Central memory CD4-positive, alpha-beta T cell (primary cell): ENCODE data around the gene TRPV4.

Source experiments
- DNase-seq: peaks from one replicate; pipeline ENCODE4 v3.0.0; 2022

Gene TRPV4

DNA sequence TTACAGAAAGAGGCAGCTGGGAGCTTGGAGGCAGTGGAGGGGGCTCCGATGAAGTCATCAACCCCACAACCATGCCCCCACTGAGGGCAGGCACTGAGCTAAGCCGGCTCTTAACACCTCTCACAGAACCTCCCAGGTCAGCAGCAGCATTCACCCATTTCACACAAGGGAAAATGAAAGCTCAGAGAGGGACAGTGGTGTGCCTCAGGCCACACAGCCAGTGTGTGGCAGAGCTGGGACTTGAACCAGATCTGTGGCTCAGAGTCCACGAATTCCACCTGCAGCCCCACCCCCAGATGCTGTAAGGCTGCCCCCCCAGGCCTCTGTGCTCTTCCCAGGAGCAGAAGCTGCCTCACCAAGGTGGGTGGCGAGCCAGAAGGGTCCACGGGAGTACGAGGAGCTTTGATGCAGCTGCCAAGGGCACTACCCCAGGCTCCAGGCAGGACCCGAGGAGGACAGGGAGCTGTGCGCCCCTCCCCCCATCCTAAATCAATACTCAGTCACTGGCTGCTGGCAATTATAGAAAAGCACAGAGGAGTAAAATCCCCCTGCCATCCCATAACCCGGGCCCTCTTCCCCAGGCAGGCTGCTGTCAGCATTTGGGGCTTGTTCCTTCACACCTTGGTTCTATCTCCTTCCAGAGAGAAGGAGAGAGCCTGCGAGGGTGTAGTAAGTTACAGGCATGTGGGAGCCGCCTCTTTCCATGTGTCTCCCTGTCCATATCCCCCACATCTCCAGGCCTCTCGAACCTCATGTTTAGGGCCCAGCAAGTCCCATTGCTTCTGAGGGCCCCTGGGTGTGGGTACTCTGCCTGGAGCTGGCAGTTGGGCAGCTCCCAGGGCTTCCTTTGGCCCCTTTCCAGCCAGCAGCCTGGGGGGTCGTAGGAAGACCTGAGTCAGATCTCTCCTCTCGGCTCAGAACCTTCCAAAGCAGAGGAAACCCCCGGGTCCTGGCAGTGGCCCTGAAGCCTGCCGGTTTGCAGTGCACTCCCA, 72.0 kb downstream of the TRPV4 start:
- DNase-seq: no peak

DNA sequence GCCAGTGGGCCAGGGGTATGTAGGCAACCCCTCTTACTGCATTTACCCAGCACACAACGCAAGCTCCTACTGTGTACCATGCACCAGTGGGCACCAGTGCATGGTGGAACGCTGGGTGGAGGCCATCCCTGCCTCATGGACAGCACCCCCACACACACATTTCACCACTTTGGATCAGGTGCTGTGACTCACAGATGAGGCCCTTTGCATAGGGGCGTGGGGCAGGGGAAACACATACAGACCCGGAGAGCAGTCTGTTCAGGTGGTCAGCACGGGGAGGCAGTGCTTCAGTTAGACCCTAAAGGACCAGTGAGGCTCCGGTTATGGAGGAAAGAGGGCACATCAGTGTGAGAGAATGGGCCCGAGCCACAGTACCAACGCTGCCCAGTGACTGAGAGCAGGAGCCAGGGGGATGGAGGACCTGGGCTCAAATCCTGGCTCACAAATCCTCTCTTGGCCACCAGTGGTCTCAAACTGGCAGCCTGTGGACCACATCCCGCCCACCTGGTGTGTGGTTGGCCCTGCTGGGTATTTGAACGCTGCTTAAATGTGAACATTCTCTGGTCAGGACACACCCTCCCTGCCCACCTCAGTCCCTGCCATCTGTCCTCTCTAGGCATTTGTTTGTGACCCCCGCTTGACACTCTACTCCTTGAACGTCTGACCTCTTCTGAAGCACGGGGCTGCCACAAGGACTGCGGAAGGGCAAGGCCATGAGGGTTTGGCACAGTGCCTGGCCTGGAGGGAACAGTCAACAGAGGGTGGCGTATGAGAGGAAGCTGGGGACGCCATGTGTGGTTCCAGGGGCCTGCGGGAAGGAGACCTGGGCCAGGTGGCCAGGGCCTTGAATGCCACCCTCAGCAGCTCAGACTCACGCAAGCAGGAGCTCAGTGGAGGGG, 72.9 kb downstream of the TRPV4 start:
- no peak for DNase-seq

DNA sequence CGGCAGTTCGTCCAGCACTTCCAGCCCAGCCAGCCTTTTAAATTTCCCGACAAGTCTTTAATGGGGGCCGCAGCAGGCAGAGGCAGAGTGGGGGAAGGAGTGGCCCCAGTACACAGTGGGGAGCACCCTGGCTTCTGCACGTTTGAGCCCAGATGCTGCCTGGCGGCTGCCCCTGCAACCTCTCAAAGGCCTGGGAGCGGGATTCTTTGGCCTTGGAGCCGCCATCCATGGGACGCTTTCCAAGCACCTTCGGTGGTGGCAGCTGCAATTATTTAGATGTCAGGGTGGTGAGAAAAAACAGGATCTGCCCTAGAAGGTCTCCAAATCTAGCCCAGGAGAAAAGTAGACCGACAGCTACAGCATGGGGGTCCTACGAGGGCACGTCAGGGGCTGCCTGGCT, 73.6 kb downstream of the TRPV4 start:
- DNase-seq: no peak

DNA sequence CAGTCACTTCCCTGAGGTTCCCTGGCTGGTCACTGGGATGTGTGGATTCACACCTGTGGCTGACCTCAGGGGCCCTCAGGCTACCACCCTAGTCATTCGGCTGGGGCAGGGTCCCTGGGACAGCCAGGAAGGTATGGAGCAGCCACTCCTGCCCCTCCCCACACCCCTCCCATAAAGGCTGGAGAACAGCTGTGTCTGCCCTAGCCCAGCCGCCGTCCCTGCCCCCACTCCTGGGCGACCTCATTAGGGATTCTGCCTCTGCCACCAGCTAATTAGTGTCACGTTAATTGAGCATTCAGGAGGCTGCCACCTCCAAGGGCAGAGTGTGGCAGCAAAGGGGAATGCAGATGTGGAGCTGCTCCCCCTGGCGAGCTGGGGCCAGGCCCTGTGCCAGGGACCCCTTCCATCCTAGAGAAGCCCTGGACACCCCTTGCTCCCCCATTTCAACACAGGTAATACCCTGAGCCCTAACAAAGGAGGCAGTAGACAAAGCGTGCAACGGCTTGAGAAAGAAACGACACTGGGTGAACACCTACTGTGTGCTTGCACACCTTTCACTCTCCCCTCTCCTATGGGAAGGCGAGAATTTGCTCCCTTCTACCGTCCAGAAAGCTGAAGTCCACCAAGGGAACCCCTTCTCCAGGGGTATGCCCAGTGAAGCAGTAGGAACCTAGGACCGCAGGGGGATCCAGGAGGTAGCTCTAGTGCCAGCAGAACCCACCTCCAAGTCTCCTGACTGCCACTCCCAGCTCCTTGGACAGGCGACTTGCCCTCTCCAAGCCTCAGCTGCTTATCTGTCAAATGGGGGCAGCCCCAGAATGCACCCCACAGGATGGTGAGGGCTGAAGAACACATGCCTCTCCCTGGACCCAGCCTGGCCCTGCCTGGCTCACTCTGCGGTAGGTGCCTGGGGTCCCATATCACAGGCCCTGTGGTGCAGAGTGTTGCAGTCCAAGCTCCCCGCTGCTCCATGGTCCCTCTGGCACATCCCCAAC, 74.5 kb downstream of the TRPV4 start:
- DNase-seq: no peak

DNA sequence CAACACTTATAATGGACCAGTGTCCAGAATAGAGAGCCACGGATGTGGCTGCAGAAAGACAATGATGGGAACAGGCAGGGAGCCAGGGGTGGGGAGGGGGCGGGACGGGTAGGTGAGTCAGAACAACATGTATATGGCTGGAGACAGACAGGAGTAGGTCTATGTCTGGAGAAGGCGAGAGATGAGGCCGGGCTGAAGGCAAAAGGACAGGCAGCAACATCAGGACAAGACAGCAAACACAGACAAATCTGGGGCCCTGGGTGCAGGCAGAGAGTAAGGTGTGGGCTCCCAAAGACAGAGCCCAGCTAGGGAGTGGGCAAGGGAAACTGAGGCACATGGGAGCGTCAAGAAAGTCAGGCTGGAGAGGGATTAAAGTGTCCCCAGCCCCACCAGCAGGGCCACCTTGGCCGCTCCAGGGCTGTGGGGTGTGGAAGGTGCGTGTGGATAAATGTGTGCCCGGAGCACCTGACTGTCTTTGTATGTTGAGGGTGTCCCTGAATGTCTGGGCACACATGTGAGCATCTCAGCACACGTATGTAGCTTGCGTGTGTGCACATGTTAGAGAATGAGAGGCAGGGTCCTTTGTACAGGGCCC, 75.4 kb downstream of the TRPV4 start:
- DNase-seq: no peak

DNA sequence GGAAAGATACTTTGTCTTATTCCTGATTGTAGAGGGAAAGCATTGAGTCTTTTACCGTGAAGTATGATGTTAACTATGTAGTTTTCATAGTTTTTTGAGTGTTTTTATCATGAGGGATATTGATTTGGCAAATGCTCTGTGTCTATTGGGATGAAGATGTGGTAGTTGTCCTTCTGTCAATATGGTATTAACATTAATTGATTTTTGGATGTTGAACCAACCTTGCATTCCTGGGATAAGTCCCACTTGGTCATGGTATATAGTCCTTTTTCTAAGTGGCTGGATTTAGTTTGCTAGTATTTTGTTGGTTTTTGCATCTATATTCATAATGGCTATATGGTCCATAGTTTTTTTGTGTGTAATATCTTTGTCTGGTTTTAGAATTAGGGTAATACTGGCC, 76.7 kb downstream of the TRPV4 start:
- DNase-seq: no peak

DNA sequence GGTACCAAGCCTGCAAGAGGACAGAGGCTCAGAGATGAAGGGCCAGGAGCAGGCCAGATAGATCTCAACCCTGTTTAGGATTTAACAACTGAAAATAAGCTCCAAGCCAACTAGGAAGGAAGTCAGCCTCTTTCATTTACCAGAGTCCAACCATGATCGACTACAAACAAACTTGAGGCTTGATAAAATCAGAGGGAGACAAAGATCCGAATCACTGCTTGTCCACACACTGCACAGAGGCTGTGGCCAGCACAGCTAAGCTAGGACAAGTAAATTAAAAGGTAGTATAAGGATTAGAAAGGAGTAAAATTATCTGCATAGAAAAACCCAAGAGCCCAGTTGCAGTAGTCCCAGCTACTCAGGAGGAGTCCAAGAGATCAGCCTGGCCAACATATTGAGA, 79.2 kb downstream of the TRPV4 start:
- no peak for DNase-seq

DNA sequence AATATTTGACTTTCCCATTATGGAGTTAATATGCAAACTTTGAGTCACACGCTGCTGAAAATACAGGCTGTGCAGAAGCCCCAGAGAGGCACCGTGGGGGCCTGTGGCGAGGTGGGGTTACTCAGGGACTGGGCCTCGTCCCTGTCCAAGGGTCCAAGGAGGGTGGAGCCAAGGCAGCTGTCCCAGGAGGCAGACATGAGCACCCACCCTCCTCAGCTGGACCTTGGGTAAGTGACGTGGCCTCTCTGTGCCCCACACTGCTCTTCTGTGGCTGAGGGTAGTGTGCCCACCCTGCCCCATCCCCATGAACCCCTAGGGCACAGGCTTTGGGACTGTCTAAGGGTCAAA, 80.2 kb downstream of the TRPV4 start:
- DNase-seq: no peak

DNA sequence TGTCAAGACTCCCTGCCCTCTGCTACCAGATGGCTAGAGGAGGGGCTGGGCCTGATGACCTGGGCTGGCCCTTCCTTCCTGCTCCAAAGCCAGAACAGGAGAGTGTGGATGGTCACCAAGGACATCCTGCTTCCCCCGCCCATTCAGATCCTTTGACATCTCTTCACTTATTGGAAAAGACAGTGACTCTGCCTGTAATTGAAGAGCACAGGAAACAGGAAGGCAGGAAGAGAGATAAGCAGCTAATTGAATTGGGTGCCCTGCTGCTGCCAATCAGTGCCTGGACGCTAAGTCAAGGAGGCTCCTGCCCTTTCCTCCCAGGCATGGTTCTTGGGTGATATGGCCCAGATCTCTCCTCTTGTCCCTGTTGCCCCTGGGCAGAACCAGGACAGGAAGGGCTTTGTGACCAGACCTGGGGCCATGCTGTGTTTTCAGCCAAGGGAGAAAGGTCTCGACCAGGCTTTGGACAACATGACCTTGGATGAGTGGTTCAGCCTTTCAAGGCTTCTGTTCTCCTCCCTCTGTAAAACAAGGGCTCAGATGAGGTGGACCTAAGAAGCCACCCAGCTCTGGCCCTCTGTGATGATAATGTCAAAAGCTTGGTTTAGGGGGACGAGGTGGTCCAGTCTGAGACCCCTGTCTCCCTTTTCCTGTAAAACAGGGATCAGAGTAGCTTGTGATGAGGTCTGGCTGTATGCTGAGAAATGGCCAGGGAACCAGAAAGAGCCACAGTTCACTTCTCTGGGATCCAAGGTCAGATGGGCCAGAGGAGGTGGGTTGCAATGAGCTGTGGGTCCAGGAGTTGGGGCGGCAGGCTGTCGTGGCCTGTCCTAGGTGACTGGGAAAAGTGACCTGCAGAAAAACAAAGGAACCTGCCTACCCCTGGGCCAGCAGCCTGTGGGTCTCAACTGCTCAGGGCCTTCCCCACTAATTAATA, 80.8 kb downstream of the TRPV4 start:
- no peak for DNase-seq

DNA sequence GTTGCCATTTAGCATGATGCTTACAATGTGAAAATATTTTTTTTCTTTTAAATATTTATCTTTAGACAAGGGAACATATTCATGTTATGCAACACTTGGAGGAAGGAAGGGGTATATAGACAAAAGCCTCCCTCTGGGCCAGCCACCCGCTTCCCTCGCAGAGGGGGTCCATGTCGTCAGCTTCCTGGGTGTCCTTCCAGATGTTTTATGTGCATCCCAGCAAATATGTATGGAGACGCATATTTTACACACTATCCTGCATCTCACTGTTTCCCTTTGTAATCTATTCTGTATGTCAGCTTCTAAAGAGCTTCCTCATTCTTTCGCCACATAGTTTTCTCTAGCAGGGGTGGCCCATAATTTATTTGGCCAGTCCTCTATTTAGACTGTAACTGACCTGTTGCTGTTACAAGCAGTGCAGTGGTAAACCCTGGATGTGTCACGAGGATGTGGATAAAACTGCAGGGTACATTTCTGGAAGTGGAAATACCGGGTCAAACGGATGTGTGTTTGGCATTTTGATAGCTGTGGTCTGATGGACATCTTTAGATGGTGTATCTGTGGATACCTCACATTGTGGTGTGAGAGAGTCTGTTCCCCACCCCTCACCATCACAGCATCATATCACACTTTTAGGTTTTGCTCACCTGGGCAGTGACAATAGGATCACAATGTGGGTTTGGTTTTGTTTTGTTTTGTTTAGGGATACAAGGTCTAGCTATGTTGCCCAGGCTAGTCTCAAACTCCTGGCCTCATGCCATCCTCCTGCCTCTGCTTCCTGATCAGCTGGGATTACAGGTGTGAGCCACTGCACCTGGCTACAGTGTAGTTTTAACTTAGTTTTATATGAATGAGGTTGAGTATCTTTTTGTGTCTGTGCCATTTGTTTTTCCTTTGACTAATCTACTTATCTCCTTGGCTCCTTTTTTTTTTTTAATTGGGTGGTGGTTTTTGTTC, 87.9 kb downstream of the TRPV4 start:
- DNase-seq: no peak

DNA sequence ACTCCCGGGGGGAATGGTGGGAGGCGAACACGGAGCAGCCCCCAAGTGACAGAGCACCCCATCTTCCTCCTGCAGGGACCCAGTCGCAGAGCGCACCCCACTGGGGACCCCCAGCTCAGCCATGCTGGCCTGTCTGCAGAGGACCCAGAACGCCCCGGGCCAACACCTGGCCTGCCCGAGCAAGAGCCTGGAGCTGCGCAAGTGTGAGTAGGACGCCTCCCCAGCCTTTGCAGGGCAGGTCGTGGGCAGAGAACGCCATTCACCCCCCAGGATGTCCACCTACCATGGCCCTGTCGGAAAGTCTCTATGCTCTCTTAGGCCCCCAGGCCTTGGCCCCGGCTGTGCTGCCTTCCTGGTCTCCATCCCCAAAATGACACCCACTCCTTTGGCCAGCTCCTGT, 89.2 kb downstream of the TRPV4 start:
- DNase-seq: no peak

DNA sequence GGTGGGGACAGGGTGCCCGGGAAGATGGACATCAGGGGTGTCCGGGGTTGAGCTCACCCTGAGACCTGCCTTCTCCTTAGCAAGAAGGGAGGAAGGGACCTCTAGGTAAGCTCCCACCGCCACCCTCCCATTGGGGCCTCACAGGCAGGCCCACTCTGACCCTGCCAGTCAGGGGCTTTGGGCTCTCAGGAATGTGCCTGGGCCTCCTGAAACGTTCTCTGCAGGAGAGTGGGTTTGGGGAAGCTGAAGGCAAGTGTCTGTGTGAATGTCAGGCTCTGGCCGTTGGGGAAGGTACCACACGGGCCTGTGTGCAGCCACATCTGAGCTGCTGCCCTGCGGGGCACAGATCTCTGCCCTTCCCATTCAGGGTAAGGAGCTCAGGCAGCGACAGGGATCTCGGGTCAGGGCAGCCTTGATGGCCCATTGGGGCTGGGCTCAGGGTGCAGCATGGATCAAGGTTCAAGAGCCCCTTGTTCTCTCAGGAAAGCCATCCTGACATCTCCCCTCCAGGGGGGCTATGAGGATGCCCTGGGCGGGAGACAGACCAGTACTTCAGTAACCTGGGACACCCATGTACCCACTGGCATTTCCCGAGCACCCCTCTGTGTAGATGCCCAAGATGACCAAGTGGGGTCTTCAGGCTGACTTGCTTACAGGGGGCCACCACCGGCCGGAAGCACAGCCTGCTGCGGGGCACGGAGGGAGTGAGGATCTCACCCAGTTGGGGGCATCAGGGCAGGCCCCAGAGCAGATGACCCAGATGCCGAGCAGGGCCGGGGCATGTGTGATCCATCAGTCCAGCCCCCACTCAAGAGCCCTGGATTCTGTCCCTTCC, 89.9 kb downstream of the TRPV4 start:
- DNase-seq: no peak

DNA sequence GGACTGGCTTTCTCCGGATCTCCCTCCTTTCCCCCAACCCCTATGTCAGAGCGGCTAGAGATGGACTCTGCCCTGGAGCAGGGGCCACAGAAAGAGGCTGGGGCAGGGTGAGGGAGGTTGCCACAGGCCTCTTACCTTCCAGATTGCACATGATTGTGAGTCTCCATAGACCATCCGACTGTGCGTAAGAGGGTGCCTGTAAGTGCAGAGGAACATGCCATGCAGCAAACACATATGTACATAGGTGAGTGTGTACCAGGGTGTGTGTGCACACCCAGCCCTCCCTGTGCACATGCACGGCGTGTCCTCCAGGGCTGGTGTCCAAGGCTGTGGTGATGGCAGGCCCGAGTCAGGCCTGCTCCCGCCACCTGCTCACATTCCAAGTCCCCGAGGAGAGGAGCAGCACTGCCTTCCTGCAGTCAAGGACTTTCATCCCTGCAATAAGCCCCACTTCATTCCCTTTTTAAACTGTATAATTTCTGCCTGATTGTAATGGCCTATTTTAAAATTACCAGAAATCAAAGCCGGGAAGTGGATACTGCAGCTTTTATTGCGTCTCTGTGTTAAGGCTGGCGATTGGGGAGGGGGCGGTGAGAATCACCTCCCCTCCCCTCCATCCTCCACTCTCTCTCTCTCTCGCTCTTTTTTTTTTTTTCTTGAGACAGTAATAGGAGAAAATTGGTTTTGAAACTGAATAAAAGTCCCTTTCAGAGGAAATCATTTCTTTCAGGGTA, 91.1 kb downstream of the TRPV4 start:
- no peak for DNase-seq

DNA sequence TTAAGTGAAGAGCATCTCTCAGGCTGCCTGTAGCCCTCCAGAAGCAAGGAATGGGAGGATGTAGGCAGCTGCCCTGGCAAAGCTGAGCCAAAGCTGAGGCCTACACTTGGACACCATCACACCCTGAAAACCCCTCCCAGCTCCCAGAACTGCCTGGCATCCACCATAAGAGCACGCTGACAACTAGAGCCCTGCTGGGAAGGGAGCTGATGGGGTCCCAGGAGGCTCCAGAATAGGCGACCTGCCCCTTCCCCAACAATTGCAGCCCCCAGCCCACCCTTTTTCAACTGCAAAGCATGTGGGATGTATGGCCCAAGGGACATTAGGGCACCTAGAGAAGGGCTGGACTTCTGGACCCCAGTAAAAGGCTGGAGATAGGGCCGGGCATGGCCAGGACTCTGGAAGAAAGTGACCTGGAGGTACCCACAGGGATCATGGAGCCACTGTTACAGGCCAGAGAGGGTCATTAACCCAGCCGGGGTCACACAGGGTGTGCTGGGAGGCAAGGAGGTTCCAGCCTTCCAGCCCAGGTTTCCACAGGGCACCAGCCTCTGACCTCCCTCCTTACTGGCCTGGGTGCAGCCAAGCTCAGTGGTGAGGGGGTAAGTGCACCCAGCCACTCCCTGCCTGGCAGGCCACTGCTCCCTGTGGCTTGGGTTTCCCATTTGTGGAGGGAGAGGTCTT, 91.8 kb downstream of the TRPV4 start:
- DNase-seq: no peak

DNA sequence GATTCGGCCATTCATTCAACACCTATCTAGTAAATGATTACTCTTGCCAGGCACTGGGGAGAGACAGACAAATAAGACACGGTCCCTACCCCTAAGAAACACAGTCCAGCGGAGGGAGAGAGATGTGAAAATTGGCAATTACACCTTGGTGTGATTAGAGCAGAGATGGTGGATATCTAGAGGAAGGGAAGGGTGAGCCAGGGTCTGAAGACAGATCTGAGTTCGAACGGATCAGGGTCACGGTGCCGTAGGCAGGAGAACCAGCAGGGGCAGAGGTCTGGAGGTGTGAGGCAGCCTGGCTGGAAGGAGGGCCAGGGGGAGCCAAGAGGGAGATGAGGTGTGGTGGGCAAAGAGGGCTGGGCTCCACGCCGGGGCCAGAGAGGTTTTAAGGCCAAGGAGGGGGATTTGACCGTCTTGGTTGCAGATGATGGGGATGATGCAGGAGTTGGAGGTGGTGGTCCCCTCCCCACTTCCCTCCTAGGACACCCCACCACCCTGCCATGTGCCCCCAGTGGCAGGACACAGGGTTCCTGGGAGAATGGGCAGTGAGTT, 92.4 kb downstream of the TRPV4 start:
- DNase-seq: no peak

DNA sequence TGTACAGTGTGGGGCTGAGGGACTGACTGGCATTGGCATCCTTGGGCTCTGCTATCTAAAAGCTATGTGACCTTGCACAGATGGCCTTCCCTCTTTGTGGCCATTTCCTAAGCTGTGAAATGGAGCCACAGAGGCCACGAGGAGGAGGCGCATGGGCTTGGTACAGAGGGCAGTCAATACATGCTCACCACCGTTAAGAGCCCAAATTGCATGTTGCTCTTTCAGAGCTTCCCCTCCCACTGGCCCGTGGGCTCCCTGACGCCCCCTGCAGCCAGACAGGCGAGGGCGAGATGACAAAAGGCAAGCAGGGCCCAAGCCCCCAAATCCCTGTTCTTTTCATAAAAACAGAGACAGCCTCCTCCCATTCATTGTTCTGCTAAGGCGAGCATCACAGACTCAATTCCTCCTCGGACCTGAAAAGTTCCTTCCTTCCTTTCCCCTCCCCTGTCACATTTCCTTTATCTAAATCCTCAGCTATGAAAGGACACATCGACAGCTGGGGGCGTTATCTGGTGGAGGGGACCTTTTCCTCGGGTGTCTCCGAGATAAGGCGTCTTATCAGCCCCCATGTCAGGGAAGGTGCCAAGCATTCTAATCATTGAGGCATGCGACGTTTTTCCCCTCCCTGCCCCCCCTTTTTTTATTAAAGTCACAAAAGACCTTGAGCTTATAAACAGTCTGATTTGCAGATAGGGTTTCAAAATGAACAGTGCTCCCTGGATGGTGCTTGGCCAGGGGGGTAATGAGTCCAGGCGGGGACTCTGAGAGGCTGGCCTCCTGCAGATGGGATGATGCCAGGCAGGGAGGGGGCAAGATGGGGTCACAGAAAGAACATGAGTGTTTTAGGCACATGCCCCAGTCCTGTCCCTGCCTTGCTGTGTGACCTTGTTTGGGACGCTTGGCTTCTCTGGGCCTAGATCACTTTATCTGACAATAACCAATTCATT, 93.2 kb downstream of the TRPV4 start:
- no peak for DNase-seq
